Trophoblast cell (in vitro differentiated cells and primary cell): ENCODE data around the gene DCP2.

Experiments
- DNase-seq, 2 donors: peaks; one replicate each; pipeline ENCODE4 v3.0.0-alpha.2; 2016
- H2AFZ ChIP-seq: 2 replicates; pipeline ENCODE4 v1.6.1; 2013; ENCODE audit warnings: low read length, moderate library complexity, mild to moderate bottlenecking; ENCODE audit not compliant: insufficient read depth, poor library complexity
- H2AK5ac ChIP-seq: 2 replicates; pipeline ENCODE4 v1.6.1; 2013; ENCODE audit warnings: mild to moderate bottlenecking, low read length
- H2BK120ac ChIP-seq: 2 replicates; pipeline ENCODE4 v1.6.1; 2013; ENCODE audit warnings: low read length, mild to moderate bottlenecking, moderate library complexity; ENCODE audit not compliant: insufficient read depth, poor library complexity
- H2BK12ac ChIP-seq: 2 replicates; pipeline ENCODE4 v1.6.1; 2013; ENCODE audit warnings: mild to moderate bottlenecking, low read length, moderate library complexity
- H2BK5ac ChIP-seq: 2 replicates; pipeline ENCODE4 v1.6.1; 2013; ENCODE audit warnings: low read length, low read depth, moderate library complexity, mild to moderate bottlenecking; ENCODE audit not compliant: poor library complexity
- H3K14ac ChIP-seq: 2 replicates; pipeline ENCODE4 v1.6.1; 2013; ENCODE audit warnings: mild to moderate bottlenecking, low read length
- H3K18ac ChIP-seq: 2 replicates; pipeline ENCODE4 v1.6.1; 2013; ENCODE audit warnings: mild to moderate bottlenecking, low read length
- H3K23ac ChIP-seq: 2 replicates; pipeline ENCODE4 v1.6.1; 2013; ENCODE audit warnings: low read length
- H3K27ac ChIP-seq: 2 replicates; pipeline ENCODE4 v1.5.1; 2013; ENCODE audit warnings: low read depth, mild to moderate bottlenecking, inconsistent platforms, low read length, moderate library complexity
- H3K27me3 ChIP-seq: 2 replicates; pipeline ENCODE4 v1.6.1; 2013; ENCODE audit warnings: inconsistent platforms, mild to moderate bottlenecking, low read length, moderate library complexity; ENCODE audit not compliant: insufficient read depth
- H3K36me3 ChIP-seq, 2 experiments: 1 replicate in 1 of 2; 2 replicates in 1 of 2; pipeline ENCODE4 v1.6.1; 2013; ENCODE audit warnings: low read length in 2 of 2, mild to moderate bottlenecking in 2 of 2, moderate library complexity in 1 of 2; ENCODE audit not compliant: insufficient read depth in 2 of 2, control insufficient read depth in 1 of 2
- H3K4ac ChIP-seq: 2 replicates; pipeline ENCODE4 v1.6.1; 2013; ENCODE audit warnings: low read depth, mild to moderate bottlenecking, low read length, moderate library complexity
- H3K4me1 ChIP-seq, 2 experiments: 1 replicate in 1 of 2; 2 replicates in 1 of 2; pipeline ENCODE4 v1.6.1; 2013; ENCODE audit warnings: low read length in 2 of 2, mild to moderate bottlenecking in 2 of 2, moderate library complexity in 1 of 2; ENCODE audit not compliant: insufficient read depth in 2 of 2, control insufficient read depth in 1 of 2
- H3K4me2 ChIP-seq: 2 replicates; pipeline ENCODE4 v1.6.1; 2013; ENCODE audit warnings: inconsistent platforms, mild to moderate bottlenecking, low read length, moderate library complexity
- H3K4me3 ChIP-seq: 2 replicates; pipeline ENCODE4 v1.5.1; 2013; ENCODE audit warnings: mild to moderate bottlenecking, low read depth, low read length, inconsistent platforms
- H3K79me1 ChIP-seq: one replicate; pipeline ENCODE4 v1.6.1; 2013; ENCODE audit warnings: low read length
- H3K79me2 ChIP-seq: 2 replicates; pipeline ENCODE4 v1.6.1; 2013; ENCODE audit warnings: low read length, mild to moderate bottlenecking; ENCODE audit not compliant: control insufficient read depth, insufficient read depth, poor library complexity
- H3K9ac ChIP-seq: 2 replicates; pipeline ENCODE4 v1.6.1; 2013; ENCODE audit warnings: mild to moderate bottlenecking, low read length
- H3K9me3 ChIP-seq: 2 replicates; pipeline ENCODE4 v1.6.1; 2013; ENCODE audit warnings: low read depth, mild to moderate bottlenecking, control low read depth, inconsistent platforms, low read length; ENCODE audit not compliant: insufficient read depth
- H4K12ac ChIP-seq: 2 replicates; pipeline ENCODE4 v1.6.1; 2013; ENCODE audit warnings: low read depth, mild to moderate bottlenecking, low read length, moderate library complexity
- H4K8ac ChIP-seq: 2 replicates; pipeline ENCODE4 v1.6.1; 2013; ENCODE audit warnings: low read depth, mild to moderate bottlenecking, low read length, moderate library complexity
- H4K91ac ChIP-seq: one replicate; pipeline ENCODE4 v1.6.1; 2013; ENCODE audit warnings: low read depth, mild to moderate bottlenecking, low read length, moderate library complexity
- WGBS: extraction: QIAGEN DNeasy Blood & Tissue Kit; methylation state at CpG from one replicate; pipeline ENCODE4 v1.1.7; 2013; ENCODE audit warnings: missing lambda C conversion rate; ENCODE audit not compliant: insufficient read length, insufficient coverage; ENCODE audit errors: extremely low coverage; 5-methylcytosine and 5-hydroxymethylcytosine counted together

The DCP2 gene

GRCh38 chr5:113031104-113031503 is 54.5 kb downstream of the DCP2 start:
- Histone ChIP-seq H3K23ac (no peak overlapping the region), H3K4me3 (no peak overlapping the region), H2AFZ (peak overlapping the region; percentile 66), H3K27me3 (no peaks in the 10 kb centered on the region), H3K79me2 (peaks cover 2% of the 10 kb centered on the region), H3K9ac (no peak overlapping the region), H4K12ac (no peak overlapping the region), H3K14ac (peak overlapping the region; percentile 69), H3K27ac (peak overlapping the region; percentile 48), H3K4ac (peak overlapping the region; percentile 48), H4K8ac (peak overlapping the region; percentile 62), H3K4me2 (no peak overlapping the region), H3K4me1 (peaks cover 14 to 15% of the 10 kb centered on the region in 2 experiments), H3K79me1 (peaks cover 13% of the 10 kb centered on the region), H4K91ac (peak overlapping the region; percentile 89), H3K9me3 (no peaks in the 10 kb centered on the region), H3K36me3 (peaks cover 4 to 20% of the 10 kb centered on the region in 2 experiments), H2BK12ac (peak overlapping the region; percentile 71), H2BK120ac (peak overlapping the region; percentile 77), H2BK5ac (peak overlapping the region; percentile 27), H2AK5ac (peak overlapping the region; percentile 94), H3K18ac (peak overlapping the region; percentile 70)
- no CpG with 5 or more reads among the region's 8 CpGs for WGBS
- no peak for DNase-seq

GRCh38 chr5:113031557-113031956 is 55.0 kb downstream of the DCP2 start:
- Histone ChIP-seq H4K91ac (peak overlapping the region; percentile 85), H3K27ac (peak overlapping the region; percentile 51), H3K79me1 (peaks cover 13% of the 10 kb centered on the region), H4K8ac (peak overlapping the region; percentile 83), H3K4ac (no peak overlapping the region), H2AK5ac (peak overlapping the region; percentile 72), H2BK5ac (peak overlapping the region; percentile 61), H2BK120ac (peak overlapping the region; percentile 39), H3K4me3 (no peak overlapping the region), H3K4me2 (no peak overlapping the region), H3K23ac (no peak overlapping the region), H3K27me3 (no peaks in the 10 kb centered on the region), H3K9ac (no peak overlapping the region), H3K36me3 (peaks cover 4 to 20% of the 10 kb centered on the region in 2 experiments), H3K79me2 (peaks cover 2% of the 10 kb centered on the region), H2BK12ac (peak overlapping the region; percentile 12), H3K9me3 (no peaks in the 10 kb centered on the region), H3K18ac (peak overlapping the region; percentile 69), H4K12ac (no peak overlapping the region), H3K4me1 (peaks cover 14 to 15% of the 10 kb centered on the region in 2 experiments), H3K14ac (peak overlapping the region; percentile 66), H2AFZ (no peak overlapping the region)
- DNase-seq, result no peak
- WGBS, result no CpG with 5 or more reads among the region's 2 CpGs

- no peak for DNase-seq
- no peaks in the 10 kb centered on the region for H3K27me3 ChIP-seq
- no peak overlapping the region for H3K4me2 ChIP-seq
- no peak overlapping the region for H3K4ac ChIP-seq
- H3K23ac ChIP-seq, result no peak overlapping the region
- no peak overlapping the region for H2BK12ac ChIP-seq
- H3K36me3 ChIP-seq, result peaks cover 0 to 4% of the 10 kb centered on the region in 2 experiments
- H4K8ac ChIP-seq, result no peak overlapping the region
- no peak overlapping the region for H2AFZ ChIP-seq
- WGBS, result no CpG with 5 or more reads among the region's 13 CpGs
- peaks cover 13% of the 10 kb centered on the region for H3K79me1 ChIP-seq
- H4K91ac ChIP-seq, result no peak overlapping the region
- H2BK5ac ChIP-seq, result no peak overlapping the region
- H3K4me1 ChIP-seq, result peaks cover 13 to 14% of the 10 kb centered on the region in 2 experiments
- H3K27ac ChIP-seq, result no peak overlapping the region
- no peak overlapping the region for H3K4me3 ChIP-seq
- no peak overlapping the region for H2AK5ac ChIP-seq
- H3K9ac ChIP-seq, result no peak overlapping the region
- H3K14ac ChIP-seq, result no peak overlapping the region
- no peak overlapping the region for H3K18ac ChIP-seq
- H2BK120ac ChIP-seq, result no peak overlapping the region
- no peaks in the 10 kb centered on the region for H3K9me3 ChIP-seq
- H4K12ac ChIP-seq, result no peak overlapping the region
- peaks cover 2% of the 10 kb centered on the region for H3K79me2 ChIP-seq
Measured at GRCh38 chr5:113034182-113034773, 57.7 kb downstream of the DCP2 start.

DNA sequence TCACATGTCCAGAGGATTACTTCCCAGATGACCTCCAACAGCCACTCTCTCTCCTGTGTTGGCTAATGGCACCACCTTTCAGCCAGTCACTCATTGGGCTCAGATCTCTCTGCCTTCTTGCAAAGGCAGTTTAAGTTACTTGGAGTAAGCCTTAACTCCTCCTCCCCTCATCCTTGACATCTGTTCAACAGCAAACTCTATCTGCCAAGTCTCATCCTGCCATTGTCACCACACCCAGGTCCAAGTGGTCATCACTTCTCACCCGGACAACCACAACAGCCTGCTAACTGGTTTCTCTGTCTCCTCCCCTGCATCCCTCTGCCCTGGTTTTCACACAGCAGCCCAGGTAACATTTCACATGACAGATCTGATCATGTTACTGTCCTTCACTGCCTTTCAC is 58.5 kb downstream of the DCP2 start:
- Histone ChIP-seq H3K23ac (no peak overlapping the region), H3K79me2 (peaks cover 2% of the 10 kb centered on the region), H3K9me3 (no peaks in the 10 kb centered on the region), H3K9ac (no peak overlapping the region), H3K4me3 (no peak overlapping the region), H4K12ac (no peak overlapping the region), H3K79me1 (peaks cover 11% of the 10 kb centered on the region), H2BK5ac (no peak overlapping the region), H3K27me3 (no peaks in the 10 kb centered on the region), H3K4ac (no peak overlapping the region), H3K4me2 (no peak overlapping the region), H2BK120ac (no peak overlapping the region), H3K4me1 (peaks cover 9 to 11% of the 10 kb centered on the region in 2 experiments), H3K18ac (no peak overlapping the region), H3K27ac (no peak overlapping the region), H2AK5ac (no peak overlapping the region), H3K36me3 (no peaks in the 10 kb centered on the region), H4K8ac (no peak overlapping the region), H2AFZ (no peak overlapping the region), H2BK12ac (no peak overlapping the region), H4K91ac (no peak overlapping the region), H3K14ac (no peak overlapping the region)
- WGBS, result no CpG with 5 or more reads among the region's 1 CpG
- no peak for DNase-seq
